UCSD-AML1 (cell line): ENCODE measurements around the gene TENM4.

Source experiments
- DNase-seq: peaks from one replicate; lab custom pipeline; 2025; ENCODE audit not compliant: unreplicated experiment; lab: John Stamatoyannopoulos, UW

TENM4 gene

DNA sequence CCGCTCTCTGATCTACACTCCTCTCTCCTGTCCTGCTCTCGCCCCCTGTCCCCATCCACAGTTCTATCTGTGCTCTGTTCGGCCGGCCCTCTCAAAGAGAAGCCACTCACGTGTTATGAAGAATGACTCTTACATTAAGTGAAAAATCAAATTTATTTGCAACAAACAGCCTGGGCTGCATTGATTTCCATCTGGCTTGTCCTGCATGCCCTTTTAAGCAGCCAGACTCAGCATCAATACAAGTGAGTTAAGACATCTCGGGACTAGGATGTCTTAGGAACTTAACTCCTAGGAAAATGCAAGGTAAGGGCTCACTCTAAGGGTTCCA lies 373.5 kb downstream of the TENM4 start:
- DNase-seq, result no peak

DNA sequence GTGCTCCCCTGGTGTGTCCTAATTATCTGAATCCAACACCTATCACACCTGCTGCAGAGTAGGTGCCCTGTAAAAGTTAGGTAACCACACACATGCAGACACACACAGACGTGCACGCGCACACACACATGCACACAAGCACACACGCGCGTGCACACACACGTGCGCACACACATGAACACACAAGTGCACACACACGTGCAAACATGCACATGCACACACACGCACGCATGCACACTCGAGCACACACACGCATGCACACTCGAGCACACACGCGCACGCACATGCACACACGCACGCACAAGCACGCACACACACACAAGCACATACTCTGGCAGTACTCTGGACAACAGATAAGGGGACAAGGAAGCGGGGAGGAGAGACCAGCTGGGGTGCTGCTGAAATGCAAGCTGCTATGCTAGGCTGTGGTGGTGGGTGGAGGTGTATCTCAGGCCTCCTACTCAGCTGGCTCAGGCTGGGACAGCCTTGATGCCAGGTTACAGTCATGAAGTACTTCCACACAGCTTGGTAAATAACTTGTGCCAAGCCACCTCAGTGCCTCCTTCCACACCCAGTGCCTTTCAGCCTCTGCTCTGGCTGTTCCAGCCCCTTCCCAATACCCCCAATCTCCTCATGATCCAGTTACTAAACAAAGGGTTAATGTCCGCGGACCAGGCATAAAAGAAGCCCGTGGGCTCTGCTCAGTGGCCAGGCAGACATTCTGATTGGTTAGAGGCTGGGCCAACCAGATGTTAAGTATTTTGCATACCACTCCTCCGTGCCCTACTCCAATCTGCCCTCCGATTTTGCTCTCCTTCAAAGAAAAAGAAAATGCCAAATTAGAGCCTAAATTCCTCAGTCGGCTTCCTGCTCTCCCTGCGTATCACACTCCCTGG lies 374.1 kb downstream of the TENM4 start:
- no peak for DNase-seq

DNA sequence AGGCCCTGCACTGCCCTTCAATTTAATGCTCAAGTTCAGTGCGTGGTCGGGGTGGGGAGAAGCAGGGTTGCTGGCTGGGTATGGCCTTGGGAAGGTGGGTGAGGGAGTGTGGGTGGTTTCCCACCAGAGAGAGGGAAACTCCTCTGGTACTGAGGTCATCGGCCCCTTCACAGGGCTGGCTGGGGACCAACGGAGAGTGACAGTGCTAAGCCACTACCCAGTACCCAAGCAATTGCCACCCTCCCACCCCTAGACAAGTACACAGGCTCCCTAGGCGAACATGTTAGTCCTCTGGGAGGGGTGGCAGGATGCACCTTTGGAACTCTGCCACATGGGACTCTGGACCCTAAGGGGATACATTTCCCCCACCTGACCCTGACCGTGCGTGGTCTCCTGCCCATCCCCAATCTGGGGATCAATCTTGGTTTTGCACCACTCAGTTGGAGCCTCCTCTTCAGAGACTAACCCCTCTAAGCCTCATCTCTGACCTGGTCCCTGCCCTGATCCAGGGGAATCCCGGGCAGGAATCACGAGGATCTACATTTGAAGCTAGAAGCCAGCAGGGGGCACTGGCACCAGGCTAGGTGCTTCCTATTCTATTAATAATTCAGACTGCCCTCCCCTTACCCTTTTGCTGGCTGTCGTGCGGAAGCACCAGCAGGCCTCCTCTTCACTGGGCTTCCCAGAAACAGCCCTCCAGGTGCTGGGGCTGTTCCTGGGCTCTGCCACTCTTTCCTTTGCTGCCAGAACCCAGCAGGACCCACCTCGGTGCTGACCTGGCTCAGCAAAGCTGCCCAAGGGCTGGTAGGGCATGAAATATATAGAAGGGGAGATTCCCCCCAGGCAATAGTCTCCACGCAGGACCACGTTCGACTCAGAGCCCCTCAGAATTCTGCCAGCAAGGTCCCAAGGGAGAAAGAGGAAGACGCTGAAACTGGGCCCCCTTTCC lies 377.7 kb downstream of the TENM4 start:
- no peak for DNase-seq

- DNase-seq, result no peak
Measured at GRCh38 chr11:79060081-79060953, 380.5 kb downstream of the TENM4 start.

DNA sequence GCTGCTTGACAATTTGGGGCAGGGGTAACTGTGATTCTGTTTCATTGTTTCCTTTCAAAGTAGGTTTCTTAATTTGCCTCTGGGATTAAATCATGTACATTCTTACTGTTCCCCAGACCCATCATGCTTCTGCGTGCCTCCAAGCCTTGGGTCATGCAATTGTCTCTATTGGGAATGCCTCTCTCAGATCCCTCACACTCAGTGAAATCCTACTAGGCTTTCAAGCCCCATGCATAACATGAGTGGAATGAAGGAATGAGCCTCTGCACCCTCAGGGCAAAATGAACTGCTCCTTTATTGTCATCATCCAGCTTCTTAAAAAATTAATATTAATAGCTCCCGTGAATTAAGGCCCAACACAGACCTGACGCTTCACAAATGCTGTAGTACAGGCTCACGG lies 381.7 kb downstream of the TENM4 start:
- DNase-seq, result no peak

GRCh38 chr11:79055856-79056631 lies 384.8 kb downstream of the TENM4 start:
- no peak for DNase-seq

DNA sequence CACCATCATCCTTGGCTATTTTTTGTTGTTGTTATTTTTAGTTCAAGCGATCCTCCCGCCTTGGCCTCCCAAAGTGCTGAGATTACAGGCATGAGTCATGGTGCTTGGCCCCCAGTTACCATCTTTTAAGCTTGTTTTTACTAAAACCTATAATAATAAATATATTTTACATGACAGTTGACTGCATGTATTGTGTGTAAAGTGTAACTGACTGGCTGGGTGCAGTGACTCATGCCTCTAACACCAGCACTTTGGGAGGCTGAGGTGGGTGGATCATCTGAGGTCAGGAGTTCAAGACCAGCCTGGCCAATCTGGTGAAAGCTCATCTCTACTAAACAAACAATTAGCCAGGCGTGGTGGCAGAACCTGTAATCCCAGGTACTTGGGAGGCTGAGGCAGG lies 386.2 kb downstream of the TENM4 start:
- no peak for DNase-seq

DNA sequence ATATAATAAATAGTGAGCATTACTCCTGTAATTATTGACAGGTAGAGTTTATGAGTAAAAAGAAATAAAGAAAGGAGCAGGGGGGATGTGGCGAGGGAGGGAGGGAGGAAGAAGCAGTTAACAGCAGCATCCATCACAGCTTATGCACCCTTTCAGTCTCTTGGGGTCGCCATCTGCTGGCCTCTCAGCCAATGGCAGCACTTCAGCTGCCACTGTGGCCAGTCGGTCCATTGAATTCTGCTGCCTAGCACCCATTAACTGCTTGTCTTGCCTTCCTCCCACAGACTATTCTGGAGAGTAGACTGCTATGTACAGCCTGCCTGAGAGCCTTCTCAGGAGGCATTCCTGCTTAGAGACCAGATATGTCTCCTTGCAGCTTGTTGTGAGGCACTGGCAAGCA lies 388.3 kb downstream of the TENM4 start:
- no peak for DNase-seq

- DNase-seq, result no peak
Measured at GRCh38 chr11:79050786-79051185, 390.0 kb downstream of the TENM4 start.

GRCh38 chr11:79049741-79050179 lies 391.1 kb downstream of the TENM4 start:
- DNase-seq, result no peak

- DNase-seq, result no peak
Measured at GRCh38 chr11:79047980-79048379, 392.9 kb downstream of the TENM4 start.

- DNase-seq, result no peak
Measured at GRCh38 chr11:79047321-79047720, 393.5 kb downstream of the TENM4 start.

- DNase-seq, result no peak
Measured at GRCh38 chr11:79046366-79046765, 394.5 kb downstream of the TENM4 start.

DNA sequence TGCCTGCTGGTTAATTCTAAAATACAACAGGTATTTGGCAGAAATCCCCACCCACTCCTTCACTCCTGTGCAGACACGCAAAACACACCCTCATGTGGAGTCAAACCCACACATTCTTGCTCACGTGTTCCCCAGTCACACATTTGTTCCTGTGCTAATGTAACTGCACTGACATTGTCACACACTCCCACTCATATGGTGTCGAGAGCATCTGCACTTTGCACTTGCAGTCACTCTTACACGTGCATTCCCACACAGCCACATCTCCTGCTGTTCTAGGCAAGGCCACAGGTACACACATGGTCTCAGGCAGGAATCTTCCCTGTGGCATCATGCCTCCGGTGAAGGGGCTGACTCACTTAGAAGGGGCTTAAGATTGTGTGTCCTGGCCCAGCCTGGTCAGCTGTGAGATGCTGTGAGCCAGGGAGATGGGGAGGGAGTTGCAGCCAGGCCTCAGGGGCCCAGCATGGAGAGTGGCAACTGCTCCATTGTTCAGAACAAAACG lies 395.0 kb downstream of the TENM4 start:
- DNase-seq, result no peak

GRCh38 chr11:79045018-79045799 lies 395.6 kb downstream of the TENM4 start:
- DNase-seq, result no peak

DNA sequence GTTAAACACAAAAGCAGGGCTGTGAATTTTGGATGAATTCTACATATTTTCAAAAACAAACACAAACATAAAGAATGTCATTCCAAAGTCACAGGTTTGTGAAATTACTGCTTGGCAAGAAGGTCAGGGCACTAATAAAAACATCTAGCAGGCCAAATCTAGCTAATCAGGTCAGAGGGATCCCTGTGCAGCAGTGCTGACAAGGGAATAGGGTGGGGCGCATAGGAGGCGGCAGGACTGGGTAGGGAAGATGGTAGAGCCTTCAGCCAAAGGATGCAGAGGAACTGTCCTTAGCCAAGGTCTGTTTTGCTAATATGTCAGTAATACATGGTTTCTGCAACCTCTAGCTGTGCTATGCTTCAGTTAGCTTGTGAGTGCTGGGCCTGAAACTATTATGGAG lies 396.6 kb downstream of the TENM4 start:
- no peak for DNase-seq

- DNase-seq, result no peak
Measured at GRCh38 chr11:79043726-79044125, 397.1 kb downstream of the TENM4 start.

DNA sequence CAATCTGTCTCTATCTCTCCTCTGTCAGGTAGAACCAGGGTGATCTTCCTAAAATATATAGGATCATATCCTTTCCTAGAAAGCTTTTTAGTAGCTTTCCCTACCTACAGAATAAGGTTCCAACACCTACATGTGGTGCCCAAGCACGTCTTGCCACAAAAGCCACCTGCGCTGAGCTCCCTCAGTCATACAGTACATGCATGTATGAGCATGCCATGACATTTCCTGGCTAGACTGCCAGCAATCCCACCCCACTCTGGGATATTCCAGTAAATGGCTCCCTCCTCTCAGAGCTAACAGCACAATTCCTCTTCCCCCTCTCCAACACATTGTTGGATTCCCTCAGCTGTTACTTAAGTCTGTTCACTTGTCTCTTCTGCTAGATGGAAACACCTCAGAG lies 398.0 kb downstream of the TENM4 start:
- no peak for DNase-seq

DNA sequence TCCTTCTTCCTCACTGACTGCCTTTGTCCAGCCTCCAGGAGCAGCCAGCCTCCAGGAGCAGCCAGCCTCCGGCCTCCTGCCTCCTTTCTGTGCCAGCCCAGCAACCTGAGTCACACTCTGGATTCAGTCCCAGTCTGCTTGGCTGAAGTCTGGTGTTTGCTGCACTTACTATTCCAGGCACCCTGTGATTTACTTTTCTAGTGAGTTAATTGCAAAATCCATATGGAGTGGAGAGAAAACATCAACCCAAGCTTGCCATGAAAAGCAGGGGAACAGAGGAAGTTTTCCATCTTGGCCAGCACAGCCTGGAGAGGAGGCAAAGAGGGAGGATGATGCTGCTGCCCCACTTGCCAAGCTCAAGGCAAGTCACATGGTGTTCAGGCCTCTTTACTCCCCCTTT lies 400.5 kb downstream of the TENM4 start:
- no peak for DNase-seq
